ENCODE measurements around the gene HMCES.

DNA sequence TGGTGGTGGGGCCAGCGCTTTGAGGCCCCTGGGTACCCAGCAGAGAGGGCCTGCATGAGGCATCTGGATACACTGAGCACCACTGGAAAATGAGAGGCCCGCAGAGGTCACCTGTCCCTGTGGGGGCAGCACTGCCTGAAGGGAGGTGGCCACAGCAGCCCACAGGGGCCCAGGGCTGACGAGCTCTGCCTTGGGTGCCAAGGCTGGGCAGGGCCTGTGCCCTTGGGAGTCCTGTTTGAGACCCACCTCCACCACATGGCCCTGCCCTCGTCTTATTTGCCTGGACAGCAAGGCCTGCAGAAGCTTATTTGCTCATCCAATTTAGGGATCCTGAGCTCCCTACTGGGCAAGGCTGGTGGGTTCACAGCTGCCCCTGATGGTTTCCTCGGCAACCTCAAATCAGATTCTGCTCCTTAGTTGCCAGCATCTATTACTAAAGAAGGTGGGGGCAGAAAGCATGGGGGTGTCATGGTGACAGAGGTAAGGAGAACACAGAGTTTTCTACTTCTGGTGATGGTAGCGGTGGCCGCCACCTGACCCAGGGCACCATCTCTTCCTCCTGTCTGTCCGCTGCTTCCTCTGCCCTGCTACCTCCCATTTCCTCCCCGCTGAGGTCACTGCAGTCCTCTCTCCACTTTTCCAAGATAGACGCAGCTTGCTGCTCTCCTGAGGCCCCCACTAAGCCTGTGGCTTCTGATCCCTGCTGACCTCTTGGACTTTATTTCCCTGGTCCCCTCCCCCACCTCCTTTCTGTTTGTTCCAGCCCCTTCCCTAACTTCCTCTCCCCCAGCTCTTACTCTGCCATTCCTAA lies 62.9 kb downstream of the HMCES start:
- TF ChIP-seq, protein P1, sequence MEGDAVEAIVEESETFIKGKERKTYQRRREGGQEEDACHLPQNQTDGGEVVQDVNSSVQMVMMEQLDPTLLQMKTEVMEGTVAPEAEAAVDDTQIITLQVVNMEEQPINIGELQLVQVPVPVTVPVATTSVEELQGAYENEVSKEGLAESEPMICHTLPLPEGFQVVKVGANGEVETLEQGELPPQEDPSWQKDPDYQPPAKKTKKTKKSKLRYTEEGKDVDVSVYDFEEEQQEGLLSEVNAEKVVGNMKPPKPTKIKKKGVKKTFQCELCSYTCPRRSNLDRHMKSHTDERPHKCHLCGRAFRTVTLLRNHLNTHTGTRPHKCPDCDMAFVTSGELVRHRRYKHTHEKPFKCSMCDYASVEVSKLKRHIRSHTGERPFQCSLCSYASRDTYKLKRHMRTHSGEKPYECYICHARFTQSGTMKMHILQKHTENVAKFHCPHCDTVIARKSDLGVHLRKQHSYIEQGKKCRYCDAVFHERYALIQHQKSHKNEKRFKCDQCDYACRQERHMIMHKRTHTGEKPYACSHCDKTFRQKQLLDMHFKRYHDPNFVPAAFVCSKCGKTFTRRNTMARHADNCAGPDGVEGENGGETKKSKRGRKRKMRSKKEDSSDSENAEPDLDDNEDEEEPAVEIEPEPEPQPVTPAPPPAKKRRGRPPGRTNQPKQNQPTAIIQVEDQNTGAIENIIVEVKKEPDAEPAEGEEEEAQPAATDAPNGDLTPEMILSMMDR (IDR thresholded peaks at IDR 0.05): no peak
- no peak for TF ChIP-seq EZH2 (IDR thresholded peaks at IDR 0.05; ENCODE audit: borderline replicate concordance, insufficient read depth, low read depth, low read length, poor library complexity, severe bottlenecking)

Measured in B cell (primary cell).